ENCODE results near the gene ANKH. TPM values are rescaled to one million over a fixed set of nuclear protein-coding genes. Genes with fewer than 3 reads are reported as not detected.
"Not testable (repeated sequence)": the region's sequence is repeated elsewhere in the genome, so short reads cannot be mapped to it uniquely, and the experiment has no call there.

ANKH gene
- total RNA-seq, 2 experiments from 2014 or later: 83.7 to 87.0 TPM

DNA sequence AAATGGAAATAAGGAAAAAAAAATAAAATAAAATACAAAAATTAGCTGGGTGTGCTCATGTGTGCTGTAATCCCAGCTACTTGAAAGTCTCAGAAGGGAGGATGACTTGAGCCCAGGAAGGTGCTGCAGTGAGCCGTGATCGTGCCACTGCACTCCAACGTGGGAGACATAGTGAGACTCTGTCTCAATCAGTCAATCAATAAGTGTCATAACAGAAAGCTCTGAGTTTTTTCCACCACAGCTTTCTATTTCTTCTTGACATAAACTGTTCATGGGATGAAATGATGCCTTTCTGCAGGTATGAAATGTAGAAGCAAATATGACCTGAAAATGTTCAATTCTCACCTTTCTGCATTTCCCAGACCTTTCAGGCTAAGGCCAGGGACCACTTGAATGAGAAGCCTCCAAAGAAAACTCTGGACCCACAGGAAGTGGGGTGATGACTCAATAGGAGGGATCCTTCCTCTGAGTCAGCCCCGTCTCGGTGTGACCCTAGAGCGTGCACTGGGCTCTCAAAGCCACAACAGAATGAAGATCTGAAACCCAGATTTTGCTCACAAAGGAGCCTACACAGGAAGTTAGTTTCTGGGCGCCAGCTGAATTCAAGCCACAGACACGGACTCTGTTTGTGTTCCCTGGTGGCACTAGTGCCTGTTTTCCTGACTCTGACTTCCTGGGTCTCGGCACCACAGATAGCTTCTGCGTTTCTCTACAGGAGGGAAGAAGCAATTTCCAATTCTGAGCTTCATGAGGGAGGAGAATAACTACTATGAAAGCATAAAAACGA, 62.0 kb downstream of the ANKH start:
- H3K4me3 Mint-ChIP-seq: peak overlapping the region; percentile 71
- peak; percentile 87 for DNase-seq
- POLR2A ChIA-PET: interaction anchor here (0.8 to 1.9 kb wide), 14 partner anchors 8 to 444 kb away, joined by 3 to 18 read pairs (median 6); partner anchors contain the start of genes ANKH and OTULIN
- H3K27me3 Mint-ChIP-seq: no peaks in the 10 kb centered on the region
- peak overlapping the region; percentile 85 for H3K27ac Mint-ChIP-seq
- peaks cover 52% of the 10 kb centered on the region for H3K4me1 Mint-ChIP-seq
- peaks cover 9% of the 10 kb centered on the region for H3K36me3 Mint-ChIP-seq (ENCODE audit: low read depth)
- no peaks in the 10 kb centered on the region for H3K9me3 Mint-ChIP-seq
- CTCF ChIA-PET: interaction anchor here (0.6 to 1.8 kb wide), 8 partner anchors 9 to 443 kb away, joined by 3 to 6 read pairs (median 3); no protein-coding TSS in a partner anchor

DNA sequence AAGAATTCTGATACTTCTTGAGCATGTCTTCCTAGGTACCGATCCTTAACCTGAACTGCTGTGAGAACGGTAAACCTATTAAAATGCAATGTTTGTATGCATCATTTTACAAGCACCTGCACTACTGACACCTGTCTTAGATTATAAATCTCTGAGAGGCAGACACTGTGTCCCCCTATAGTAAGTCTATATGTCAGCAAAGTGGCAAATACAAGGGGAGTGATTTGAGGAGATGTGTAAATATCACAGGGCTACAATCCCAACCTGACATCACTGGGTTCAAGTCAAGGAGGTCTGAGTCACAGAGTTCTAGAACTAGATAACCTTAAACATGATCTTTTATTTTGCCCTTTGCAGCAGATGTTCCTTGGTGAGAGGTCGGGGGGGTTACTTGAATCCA, 64.1 kb downstream of the ANKH start:
- CTCF ChIA-PET: interaction anchor here (0.7 kb wide), 1 partner anchor 198 kb away, joined by 5 read pairs; no protein-coding TSS in a partner anchor

DNA sequence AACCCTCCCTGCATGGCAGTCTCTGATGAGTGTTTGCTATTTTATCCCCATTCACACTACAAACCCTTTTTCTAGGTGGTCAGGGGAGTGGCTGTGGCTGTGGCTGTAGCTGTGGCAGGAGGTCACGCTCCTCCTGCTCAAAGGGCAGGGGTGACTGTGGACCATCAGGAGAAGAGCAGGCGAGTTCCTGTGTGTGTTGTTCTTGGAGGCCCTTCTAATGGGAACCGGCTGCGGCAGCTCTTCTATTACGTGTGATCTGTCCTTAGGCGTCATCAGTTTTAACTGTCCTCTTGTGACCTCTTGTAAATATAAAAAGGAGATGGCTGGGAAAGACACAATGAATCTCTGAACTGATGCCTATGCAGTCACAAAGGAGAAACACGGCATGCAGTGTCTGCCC, 65.1 kb downstream of the ANKH start:
- ChIA-PET CTCF (no interaction called here), POLR2A (no interaction called here)
- H3K27ac Mint-ChIP-seq: no peak overlapping the region
- peaks cover 48% of the 10 kb centered on the region for H3K4me1 Mint-ChIP-seq
- H3K4me3 Mint-ChIP-seq: no peak overlapping the region
- H3K9me3 Mint-ChIP-seq: no peaks in the 10 kb centered on the region
- no peaks in the 10 kb centered on the region for H3K27me3 Mint-ChIP-seq
- no peak for DNase-seq
- H3K36me3 Mint-ChIP-seq (ENCODE audit: low read depth): peaks cover 15% of the 10 kb centered on the region

More for the DNA sequence above, 64.1 kb downstream of the ANKH start:
- Mint-ChIP-seq H3K4me3 (no peak overlapping the region), H3K4me1 (peaks cover 44% of the 10 kb centered on the region), H3K9me3 (no peaks in the 10 kb centered on the region), H3K27me3 (no peaks in the 10 kb centered on the region), H3K36me3 (ENCODE audit: low read depth) (peaks cover 10% of the 10 kb centered on the region), H3K27ac (no peak overlapping the region)
- no peak for DNase-seq
- POLR2A ChIA-PET: no interaction called here

DNA sequence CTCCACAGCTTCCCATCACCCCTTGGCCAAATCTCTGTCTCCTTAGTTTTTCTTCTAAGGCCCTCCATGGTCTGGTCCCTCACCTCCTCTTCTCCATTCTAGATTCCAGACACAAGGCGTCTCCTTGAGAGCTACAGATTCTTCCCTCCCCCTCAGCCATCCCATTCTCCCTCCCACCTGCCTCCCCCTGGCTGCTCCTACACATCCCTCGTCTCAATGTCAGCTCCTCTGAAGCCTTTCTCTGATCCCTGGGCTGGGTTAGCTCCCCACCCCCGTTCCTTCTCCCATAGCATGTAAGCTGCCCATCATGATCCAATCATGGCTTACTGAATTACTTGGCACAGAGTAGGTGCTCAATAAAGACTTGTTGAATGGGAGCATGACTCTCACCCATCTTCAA, 69.0 kb downstream of the ANKH start:
- DNase-seq: no peak
- Mint-ChIP-seq H3K4me1 (peaks cover 27% of the 10 kb centered on the region), H3K4me3 (no peak overlapping the region), H3K27me3 (no peaks in the 10 kb centered on the region), H3K36me3 (ENCODE audit: low read depth) (peaks cover 29% of the 10 kb centered on the region), H3K9me3 (no peaks in the 10 kb centered on the region), H3K27ac (no peak overlapping the region)
- CTCF ChIA-PET: no interaction called here
- POLR2A ChIA-PET: no interaction called here

DNA sequence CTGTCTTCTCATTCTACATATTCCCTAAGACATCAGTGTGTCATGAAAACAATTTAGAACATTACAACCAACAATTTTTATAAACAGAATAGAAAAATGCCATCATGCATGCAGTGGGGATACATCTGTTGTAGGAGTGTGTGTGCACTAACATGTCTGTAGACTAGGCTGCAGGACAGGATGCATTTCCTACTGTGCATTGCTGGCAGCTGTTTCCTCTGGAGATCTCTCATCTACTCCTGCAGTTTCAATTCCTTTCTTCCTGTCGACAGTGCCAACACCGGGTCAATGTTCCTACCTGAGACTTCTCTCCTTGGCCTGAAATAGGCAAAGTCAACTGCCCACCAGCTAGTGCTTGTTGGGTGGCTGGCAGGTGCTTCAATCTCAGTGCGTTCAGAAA, 69.8 kb downstream of the ANKH start:
- H3K4me1 Mint-ChIP-seq: peaks cover 25% of the 10 kb centered on the region
- no peak overlapping the region for H3K27ac Mint-ChIP-seq
- peaks cover 29% of the 10 kb centered on the region for H3K36me3 Mint-ChIP-seq (ENCODE audit: low read depth)
- no peak for DNase-seq
- H3K4me3 Mint-ChIP-seq: no peak overlapping the region
- H3K9me3 Mint-ChIP-seq: no peaks in the 10 kb centered on the region
- ChIA-PET POLR2A (interaction anchor here (0.6 kb wide), 1 partner anchor 137 kb away, joined by 3 read pairs; no protein-coding TSS in a partner anchor), CTCF (interaction anchor here (1.3 to 1.5 kb wide), 2 partner anchors 69 to 71 kb away, joined by 3 to 7 read pairs; no protein-coding TSS in a partner anchor)
- no peaks in the 10 kb centered on the region for H3K27me3 Mint-ChIP-seq

DNA sequence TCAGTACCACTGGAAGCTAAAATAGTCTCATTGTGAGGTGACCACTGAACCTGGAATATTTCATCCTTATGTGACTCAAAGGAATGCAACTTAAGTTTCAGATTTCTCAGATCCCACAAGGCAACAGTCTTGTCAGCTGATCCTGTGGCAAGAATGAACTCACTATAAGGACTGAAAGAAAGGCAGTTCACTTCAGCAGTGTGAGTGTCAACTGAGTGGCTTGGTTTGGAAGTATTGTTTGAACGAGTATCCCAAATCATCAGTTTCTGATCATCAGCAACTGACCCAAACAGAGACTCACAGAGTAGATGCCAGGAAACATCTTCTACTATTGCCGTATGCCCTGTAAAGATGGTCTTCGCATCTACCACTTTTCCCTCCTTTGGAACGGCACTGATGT, 74.2 kb downstream of the ANKH start:
- POLR2A ChIA-PET, H3K4me3 Mint-ChIP-seq, H3K27ac Mint-ChIP-seq, H3K9me3 Mint-ChIP-seq, DNase-seq, CTCF ChIA-PET, H3K27me3 Mint-ChIP-seq: not testable (repeated sequence)
- Mint-ChIP-seq H3K4me1 (peaks cover 17% of the 10 kb centered on the region), H3K36me3 (ENCODE audit: low read depth) (peaks cover 27% of the 10 kb centered on the region)

DNA sequence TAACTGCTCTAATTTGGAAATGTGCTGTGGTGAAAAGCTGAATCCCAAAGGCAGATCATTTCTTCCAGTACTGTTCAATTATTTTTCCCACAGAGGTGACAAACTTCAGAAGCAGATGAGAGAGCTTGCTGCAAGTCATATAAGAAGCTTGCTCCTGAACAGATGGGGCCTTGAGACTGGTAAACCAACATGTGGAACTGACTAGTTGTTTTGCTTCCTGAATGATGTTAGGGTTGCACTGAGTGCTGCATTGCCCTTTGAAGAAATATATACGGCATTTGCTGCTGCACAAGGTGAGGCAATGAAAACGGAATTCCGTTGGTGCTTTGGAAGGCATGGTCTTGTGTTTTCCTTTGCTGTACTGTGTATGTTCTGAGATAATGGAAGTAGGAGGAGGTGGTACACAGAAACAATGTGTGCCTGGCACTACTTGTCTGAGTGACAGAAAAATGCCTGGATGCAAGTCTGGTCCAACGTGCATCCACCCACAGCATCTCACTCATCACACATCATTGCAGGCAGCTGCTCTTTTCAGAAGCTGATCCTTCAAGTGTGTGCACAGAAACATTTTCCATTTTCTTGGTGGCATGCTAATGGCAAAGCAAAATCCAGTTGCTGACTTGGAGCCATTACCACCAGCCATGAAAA, 76.9 kb downstream of the ANKH start:
- DNase-seq: no peak
- H3K4me1 Mint-ChIP-seq: peaks cover 10% of the 10 kb centered on the region
- H3K27ac Mint-ChIP-seq: no peak overlapping the region
- ChIA-PET CTCF (interaction anchor here (1.0 kb wide), 1 partner anchor 48 kb away, joined by 3 read pairs; no protein-coding TSS in a partner anchor), POLR2A (interaction anchor here (0.9 kb wide), 1 partner anchor 35 kb away, joined by 3 read pairs; no protein-coding TSS in a partner anchor)
- H3K27me3 Mint-ChIP-seq: no peaks in the 10 kb centered on the region
- peaks cover 27% of the 10 kb centered on the region for H3K36me3 Mint-ChIP-seq (ENCODE audit: low read depth)
- no peaks in the 10 kb centered on the region for H3K9me3 Mint-ChIP-seq
- no peak overlapping the region for H3K4me3 Mint-ChIP-seq

DNA sequence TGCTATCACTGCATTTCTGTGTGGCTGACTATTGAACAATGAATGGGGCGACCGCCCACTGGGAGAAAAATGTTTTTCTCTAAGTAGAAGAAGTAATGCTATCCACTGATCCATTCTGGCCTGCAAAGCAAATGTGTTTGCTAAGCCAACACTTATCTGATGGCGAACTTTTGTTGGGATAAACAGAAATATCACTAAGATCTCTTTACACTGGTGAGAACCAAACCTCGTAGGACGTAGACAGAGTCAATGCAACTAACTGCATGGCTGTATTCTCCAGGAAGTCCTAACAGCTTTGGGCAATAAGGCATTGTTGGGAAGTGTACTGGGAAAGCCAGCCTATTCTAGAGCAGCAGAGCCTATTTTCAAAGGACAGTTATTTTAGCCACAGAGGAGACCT, 77.7 kb downstream of the ANKH start:
- peaks cover 10% of the 10 kb centered on the region for H3K4me1 Mint-ChIP-seq
- H3K36me3 Mint-ChIP-seq (ENCODE audit: low read depth): peaks cover 27% of the 10 kb centered on the region
- DNase-seq: no peak
- ChIA-PET CTCF (no interaction called here), POLR2A (no interaction called here)
- H3K27me3 Mint-ChIP-seq: no peaks in the 10 kb centered on the region
- H3K9me3 Mint-ChIP-seq: no peaks in the 10 kb centered on the region
- H3K27ac Mint-ChIP-seq: no peak overlapping the region
- H3K4me3 Mint-ChIP-seq: no peak overlapping the region

DNA sequence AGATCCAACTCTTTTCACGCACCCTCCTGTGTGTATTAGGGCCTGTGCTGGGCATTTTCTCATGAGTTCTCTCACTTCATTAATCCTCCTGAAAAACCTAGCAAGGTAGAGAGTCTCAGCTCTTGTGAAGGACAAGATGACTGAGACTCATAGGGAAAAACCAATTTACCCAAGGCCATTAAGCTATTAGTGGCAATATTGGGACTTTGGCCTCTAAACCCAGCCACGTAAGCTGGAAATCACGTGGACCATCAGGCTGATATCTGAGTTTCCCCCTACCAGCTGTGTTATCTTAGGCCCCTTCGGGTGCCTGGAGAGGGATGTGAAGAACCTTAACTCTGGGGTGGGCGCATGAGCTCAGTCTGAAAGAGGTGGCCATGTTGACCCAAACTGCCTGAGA, 80.7 kb downstream of the ANKH start:
- ChIA-PET CTCF (interaction anchor here (0.9 kb wide), 1 partner anchor 28 kb away, joined by 3 read pairs; no protein-coding TSS in a partner anchor), POLR2A (interaction anchor here (0.8 to 1.3 kb wide), 2 partner anchors 18 to 95 kb away, joined by 3 read pairs; no protein-coding TSS in a partner anchor)
- no peaks in the 10 kb centered on the region for H3K9me3 Mint-ChIP-seq
- H3K36me3 Mint-ChIP-seq (ENCODE audit: low read depth): peaks cover 24% of the 10 kb centered on the region
- no peak for DNase-seq
- no peak overlapping the region for H3K4me3 Mint-ChIP-seq
- no peak overlapping the region for H3K27ac Mint-ChIP-seq
- H3K4me1 Mint-ChIP-seq: peaks cover 9% of the 10 kb centered on the region
- no peaks in the 10 kb centered on the region for H3K27me3 Mint-ChIP-seq

DNA sequence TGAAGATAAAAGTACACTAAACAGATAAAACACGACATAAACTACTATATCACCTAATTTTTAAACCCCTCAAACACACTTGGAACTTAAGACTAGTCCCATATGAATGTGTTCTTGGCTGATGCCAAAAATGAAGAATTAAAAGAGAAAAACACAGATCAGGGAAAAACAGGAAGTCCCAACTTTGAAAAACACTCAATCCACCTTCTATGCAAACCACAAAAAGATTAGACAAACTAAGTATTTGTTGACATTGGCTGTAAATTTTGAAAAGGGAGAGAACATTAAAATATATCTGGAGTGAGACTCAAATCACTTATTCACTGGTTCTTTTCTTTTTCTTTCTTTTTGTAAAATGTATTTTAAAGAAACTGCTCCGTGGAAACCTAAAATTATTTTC, 81.4 kb downstream of the ANKH start:
- Mint-ChIP-seq H3K27ac (peak overlapping the region; percentile 2), H3K27me3 (no peaks in the 10 kb centered on the region), H3K36me3 (ENCODE audit: low read depth) (peaks cover 22% of the 10 kb centered on the region), H3K9me3 (no peaks in the 10 kb centered on the region), H3K4me3 (no peak overlapping the region), H3K4me1 (peaks cover 9% of the 10 kb centered on the region)
- ChIA-PET CTCF (no interaction called here), POLR2A (no interaction called here)
- DNase-seq: no peak

DNA sequence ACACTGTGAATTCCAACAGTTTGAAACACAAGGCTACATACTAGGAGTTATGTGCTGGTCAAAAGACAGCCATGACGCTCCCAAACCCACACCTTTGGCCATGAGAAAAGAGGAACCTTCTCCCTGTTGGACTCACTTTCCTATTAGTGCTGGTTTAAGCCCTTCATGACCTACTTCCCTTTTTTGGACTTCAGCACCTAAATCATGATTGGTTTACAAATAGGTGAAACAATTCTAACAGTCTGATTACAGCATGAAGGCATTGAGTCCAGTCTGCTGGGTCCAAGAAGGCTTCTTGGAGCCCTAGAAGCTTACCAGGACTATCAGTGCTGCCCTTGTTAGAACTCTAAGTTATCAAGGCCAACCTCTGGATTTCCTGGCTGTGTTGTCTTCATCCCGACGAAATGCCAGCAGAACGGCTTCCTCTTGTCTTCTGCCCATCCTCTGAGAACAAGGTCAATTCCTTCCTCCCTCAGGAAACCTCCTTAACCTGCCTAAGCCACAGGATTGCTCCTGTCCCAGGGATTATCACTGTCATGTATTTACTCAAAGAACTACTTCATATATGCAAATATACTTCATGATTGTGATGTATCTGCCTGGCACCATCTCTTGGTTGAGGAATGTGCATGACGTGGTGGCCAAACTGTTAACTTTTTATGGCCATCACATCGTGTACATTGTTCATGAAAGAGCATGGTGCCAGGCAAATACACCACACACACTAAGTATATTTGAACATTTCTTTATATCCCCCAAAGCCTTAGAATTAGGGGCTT, 83.6 kb downstream of the ANKH start:
- Mint-ChIP-seq H3K27me3 (no peaks in the 10 kb centered on the region), H3K4me1 (peaks cover 25% of the 10 kb centered on the region), H3K4me3 (no peak overlapping the region), H3K9me3 (no peaks in the 10 kb centered on the region), H3K36me3 (ENCODE audit: low read depth) (peaks cover 27% of the 10 kb centered on the region), H3K27ac (no peak overlapping the region)
- ChIA-PET POLR2A (no interaction called here), CTCF (no interaction called here)
- no peak for DNase-seq

DNA sequence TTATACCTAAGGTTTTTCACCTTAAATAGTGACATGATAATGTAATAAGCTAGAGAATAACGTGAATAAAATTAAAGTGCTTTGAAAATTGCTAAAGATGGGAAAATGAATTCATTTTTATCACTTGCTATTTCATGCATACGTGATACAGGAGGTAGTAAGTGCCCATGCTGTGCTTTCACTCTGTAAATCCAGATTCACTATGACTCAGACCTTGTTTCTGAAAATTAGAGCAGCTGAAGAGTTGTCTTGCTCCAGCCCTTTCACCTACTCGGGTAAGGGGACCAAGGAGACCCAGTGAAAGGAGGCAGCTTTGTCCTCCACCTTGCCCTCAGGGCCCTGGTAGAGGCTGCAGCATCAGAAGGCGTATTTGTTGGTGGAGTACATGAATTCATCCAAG, 87.9 kb downstream of the ANKH start:
- no peak overlapping the region for H3K4me3 Mint-ChIP-seq
- POLR2A ChIA-PET: interaction anchor here (1.4 kb wide), 1 partner anchor 77 kb away, joined by 3 read pairs; no protein-coding TSS in a partner anchor

DNA sequence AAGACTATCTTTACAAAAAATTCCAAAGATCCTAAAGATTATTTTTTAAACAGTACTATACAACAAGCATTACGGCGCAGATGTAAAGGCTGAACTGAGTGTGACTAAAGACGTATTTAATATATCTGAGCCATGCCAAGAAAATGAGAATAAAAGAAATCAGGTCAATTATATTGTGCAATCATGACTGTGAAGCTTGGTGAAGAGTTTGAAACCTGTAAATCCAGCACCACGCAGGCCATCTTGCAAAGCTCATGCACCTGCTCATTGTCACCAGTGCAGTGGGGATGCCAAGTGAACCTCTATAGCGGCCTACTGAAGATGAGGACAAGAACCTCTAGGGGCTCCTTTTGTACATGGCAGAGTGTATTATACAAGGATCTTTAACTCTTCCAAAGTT, 89.0 kb downstream of the ANKH start:
- ChIA-PET POLR2A (interaction anchor here (1.4 kb wide), 1 partner anchor 27 kb away, joined by 4 read pairs; no protein-coding TSS in a partner anchor), CTCF (no interaction called here)
- no peak overlapping the region for H3K4me3 Mint-ChIP-seq
- H3K27ac Mint-ChIP-seq: no peak overlapping the region
- no peaks in the 10 kb centered on the region for H3K27me3 Mint-ChIP-seq
- DNase-seq: no peak
- peaks cover 37% of the 10 kb centered on the region for H3K36me3 Mint-ChIP-seq (ENCODE audit: low read depth)
- peaks cover 24% of the 10 kb centered on the region for H3K4me1 Mint-ChIP-seq
- no peaks in the 10 kb centered on the region for H3K9me3 Mint-ChIP-seq

More for the DNA sequence above, 87.9 kb downstream of the ANKH start:
- no peaks in the 10 kb centered on the region for H3K9me3 Mint-ChIP-seq
- peaks cover 24% of the 10 kb centered on the region for H3K4me1 Mint-ChIP-seq
- H3K27me3 Mint-ChIP-seq: no peaks in the 10 kb centered on the region
- H3K27ac Mint-ChIP-seq: no peak overlapping the region
- CTCF ChIA-PET: interaction anchor here (1.3 kb wide), 1 partner anchor 56 kb away, joined by 3 read pairs; no protein-coding TSS in a partner anchor
- peaks cover 40% of the 10 kb centered on the region for H3K36me3 Mint-ChIP-seq (ENCODE audit: low read depth)
- DNase-seq: no peak

Measured in activated CD4-positive, alpha-beta memory T cell treated with anti-CD3 and anti-CD28 coated beads, Interleukin-2, amount 10 ng/mL, durations not matched to agents 7 days and 5 days (primary cell).